EL (cell line): ENCODE data around the gene SNX25.

Source experiments
- DNase-seq: peaks from one replicate; pipeline ENCODE4 v3.0.0-alpha.2; 2016

The SNX25 gene

DNA sequence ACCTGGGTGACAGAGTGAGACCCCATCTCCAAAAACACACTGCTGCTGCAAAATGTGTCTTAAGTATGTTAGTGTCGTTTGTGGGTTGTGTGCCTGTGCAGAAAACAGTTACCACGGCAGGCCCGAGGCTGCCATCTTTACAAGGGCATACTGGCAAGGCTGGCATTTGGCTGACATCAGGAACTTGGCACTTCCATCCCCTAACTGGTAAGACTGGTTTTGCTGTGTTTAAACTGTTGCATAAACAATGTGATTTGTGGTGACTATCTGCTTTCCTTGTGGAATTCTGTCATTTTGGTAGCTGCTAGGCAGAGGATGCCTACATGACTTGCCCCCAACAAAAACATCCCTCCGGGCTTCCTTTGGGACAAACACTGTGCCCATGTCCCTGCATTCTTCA lies 174.1 kb downstream of the SNX25 start:
- DNase-seq = no peak

GRCh38 chr4:185384061-185384460 lies 174.7 kb downstream of the SNX25 start:
- DNase-seq = no peak

- DNase-seq = peak; percentile 4
Measured at GRCh38 chr4:185384930-185385331, 175.5 kb downstream of the SNX25 start.

- DNase-seq = no peak
Measured at GRCh38 chr4:185387957-185388356, 178.6 kb downstream of the SNX25 start.

- DNase-seq = no peak
Measured at GRCh38 chr4:185390941-185391340, 181.5 kb downstream of the SNX25 start.

DNA sequence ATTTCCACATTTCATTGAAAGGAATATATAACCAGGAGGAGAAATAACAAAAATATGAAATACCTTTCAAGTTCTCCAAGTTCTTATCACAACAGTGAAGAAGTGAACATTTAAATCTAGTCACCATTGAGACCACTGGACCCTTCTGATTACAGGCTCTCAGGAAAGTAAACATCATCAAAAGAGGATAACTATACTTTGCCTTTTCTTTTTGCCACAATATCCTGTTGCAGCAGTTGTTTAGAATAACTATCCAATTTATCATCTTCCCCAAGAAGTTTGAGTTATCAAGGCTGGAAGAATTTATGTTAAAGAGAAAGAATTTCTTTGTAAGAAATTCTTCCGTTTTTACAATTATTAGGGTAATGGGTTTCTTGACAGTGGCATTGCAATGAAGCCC lies 182.8 kb downstream of the SNX25 start:
- no peak for DNase-seq

DNA sequence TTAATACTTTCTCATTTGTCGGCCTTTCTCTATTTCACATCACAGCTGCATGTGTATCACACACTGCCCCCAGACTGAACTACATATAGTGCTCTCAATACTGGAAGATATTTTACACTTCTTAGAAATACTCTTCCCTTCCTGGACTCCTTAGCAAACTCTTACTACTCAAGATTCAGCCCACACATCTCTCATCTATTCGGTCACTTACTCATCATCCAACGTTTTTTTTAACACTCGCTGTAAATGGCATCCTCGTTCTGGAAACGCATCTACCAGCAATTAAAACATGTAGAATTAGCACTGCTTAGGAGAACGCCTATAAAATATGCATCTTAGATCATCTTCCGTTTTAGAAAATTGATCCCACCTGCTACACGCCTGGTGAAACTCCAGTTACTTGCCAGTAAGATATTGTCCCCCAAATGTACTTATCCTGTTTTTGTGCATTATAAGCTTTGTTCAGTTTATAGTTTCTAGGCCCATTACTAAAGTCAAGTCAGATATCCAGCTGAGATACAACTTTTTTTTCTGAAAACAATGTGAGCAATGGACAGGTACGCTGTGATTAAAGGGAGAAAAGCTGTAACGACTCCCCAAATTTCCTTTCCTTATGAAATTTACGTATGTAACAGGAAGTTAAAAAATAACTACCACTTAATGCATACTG lies 185.3 kb downstream of the SNX25 start:
- peak; percentile 45 for DNase-seq

DNA sequence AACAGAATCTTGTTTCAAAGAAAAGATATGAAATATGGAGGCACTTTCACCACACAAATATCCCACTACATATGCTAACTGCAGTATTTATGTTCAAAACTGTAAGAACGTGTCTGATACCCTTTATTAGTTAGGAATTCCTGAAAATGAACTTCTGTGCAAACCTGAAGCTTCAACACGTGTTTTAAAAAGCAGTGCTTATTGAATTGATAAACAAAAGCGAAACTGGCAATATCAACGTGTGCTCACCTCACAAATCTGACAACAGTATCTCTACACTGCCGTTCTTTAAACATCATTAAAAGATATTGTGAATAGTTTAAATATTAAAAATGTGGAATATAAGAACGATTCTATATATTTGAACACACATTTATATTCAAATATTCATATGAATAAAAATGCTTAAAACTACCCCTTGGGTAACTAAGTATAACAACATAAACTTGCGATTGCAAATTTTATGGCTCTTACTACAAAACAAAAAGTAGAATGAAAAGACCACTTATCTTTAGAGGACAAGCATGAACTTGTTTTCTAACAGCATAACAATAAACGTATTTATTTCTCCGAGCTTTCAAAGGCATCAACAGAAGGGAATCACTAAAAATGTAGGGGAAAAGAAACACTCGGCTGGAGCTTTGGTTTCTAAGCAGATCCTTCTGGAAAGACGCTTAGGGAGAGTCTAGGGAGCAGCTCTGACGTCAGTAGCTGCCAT lies 186.0 kb downstream of the SNX25 start, which contains the start of gene LRP2BP:
LRP2BP (minus strand) TSS at position 687 of the 718 bp plus-strand sequence. CDS start 17,738 bp downstream, outside the sequence.
- peak; percentile 17 for DNase-seq

GRCh38 chr4:185395956-185396723 lies 186.7 kb downstream of the SNX25 start:
- DNase-seq = peak; percentile 98

DNA sequence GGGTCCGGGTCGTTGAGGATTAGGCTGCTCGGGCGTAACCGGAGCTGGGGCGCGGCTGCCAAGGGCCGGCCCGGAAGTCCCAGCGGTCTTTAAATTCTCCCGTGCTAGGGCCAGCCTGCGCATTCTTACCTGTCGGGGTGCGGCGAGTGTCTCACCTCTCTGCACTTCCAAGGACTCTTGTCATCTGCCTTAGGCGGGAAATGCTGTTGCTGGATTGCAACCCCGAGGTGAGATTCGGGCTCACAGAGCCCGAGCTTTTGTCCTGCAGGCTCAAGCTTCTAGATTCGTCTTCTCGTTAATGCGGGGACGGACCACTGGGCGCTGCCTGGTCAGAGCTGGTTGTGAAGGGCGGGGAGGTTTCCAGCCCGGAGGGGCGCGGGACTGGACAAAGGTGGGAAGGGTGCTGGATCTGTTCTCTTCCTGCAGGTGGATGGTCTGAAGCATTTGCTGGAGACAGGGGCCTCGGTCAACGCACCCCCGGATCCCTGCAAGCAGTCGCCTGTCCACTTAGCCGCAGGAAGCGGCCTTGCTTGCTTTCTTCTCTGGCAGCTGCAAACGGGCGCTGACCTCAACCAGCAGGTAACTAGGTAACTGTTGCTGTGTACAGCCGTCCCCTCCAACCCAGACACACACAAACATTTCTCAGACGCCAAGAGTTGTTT lies 187.5 kb downstream of the SNX25 start, which contains the start of gene ANKRD37:
ANKRD37 (plus strand) TSS at position 118 of the 662 bp plus-strand sequence; CDS start at position 201, 83 bp downstream.
- DNase-seq = no peak

DNA sequence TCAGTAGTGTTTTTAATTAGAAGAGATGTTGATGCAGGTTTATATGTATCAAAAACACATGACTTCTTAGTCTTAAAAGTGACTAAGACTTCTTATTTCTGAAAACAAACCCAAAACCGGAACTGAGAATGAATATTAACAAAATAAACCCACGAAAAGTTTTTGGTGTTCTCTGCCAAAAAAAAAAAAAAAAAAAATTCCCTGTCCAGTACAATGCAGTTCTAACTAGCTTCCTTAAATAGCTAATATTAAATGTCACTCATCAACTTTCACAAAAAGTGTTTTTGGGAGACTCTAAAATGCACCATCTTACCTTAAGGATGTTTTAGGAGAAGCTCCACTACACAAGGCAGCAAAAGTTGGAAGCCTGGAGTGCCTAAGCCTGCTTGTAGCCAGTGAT lies 189.2 kb downstream of the SNX25 start:
- no peak for DNase-seq

- DNase-seq = no peak
Measured at GRCh38 chr4:185399466-185399865, 190.1 kb downstream of the SNX25 start.

- no peak for DNase-seq
Measured at GRCh38 chr4:185404031-185404430, 194.6 kb downstream of the SNX25 start.

- no peak for DNase-seq
Measured at GRCh38 chr4:185405296-185405999, 196.1 kb downstream of the SNX25 start.

GRCh38 chr4:185408432-185408831 lies 199.0 kb downstream of the SNX25 start:
- DNase-seq = no peak

DNA sequence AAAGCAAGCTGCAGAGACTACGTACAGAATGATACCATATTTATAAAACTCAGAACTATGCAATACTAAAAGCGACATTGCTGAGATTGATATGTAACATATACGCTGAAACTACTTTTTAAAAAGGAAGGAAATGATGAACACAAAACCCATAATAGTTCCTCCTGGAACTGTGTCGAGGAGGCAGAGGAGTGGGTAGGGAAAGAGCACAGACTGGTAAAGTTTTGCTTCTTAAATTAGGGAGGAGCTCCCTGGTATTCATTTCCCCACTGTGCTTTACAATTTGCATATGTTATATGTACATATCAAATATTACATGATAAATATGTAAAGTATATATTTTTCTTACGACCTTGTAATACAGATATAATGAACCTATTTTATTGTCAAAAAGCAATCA lies 202.5 kb downstream of the SNX25 start:
- DNase-seq = no peak

DNA sequence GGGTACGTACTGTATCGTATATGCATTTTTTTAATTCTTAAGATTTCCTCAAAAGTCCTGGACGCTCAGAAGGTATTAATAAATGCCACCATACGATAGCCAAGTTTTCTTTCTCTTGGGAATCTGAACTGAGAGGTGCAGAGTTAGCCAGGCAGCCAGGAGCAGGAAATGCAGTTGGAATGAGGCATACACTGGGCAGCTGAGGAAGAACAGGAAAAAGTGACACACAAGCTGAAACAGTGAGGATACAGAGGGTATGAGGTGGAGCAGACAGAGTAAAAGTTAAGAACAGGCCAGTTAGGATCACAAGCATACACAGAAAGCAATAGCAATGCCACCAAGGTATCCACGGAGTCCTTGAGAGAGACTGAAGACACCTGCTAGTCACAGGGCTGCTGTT lies 203.0 kb downstream of the SNX25 start:
- no peak for DNase-seq
